Peyer's patch (tissue), 4 donors: ENCODE data around the gene GOLGA6L9.
"Not testable (repeated sequence)": the region's sequence is repeated elsewhere in the genome, so short reads cannot be mapped to it uniquely, and the experiment has no call there.

Experiments
- POLR2A ChIP-seq, 2 donors: fragments of 450-650 bp; IDR thresholded peaks; one replicate each; pipeline ENCODE4 v1.5.1; 2017; ENCODE audit warnings: antibody characterized with exemption in 2 of 2, mild to moderate bottlenecking in 2 of 2, moderate library complexity in 2 of 2
- TF ChIP-seq, protein P1 (sequence below), 6 experiments: fragments of 450-650 bp in 4 of 6; fragments of 200-600 bp in 2 of 6; sonication (generic) in 1 of 6; IDR thresholded peaks; one replicate each; pipeline ENCODE4 v1.5.1; 2017 to 2019; ENCODE audit warnings: antibody characterized with exemption in 6 of 6, mild to moderate bottlenecking in 3 of 6, moderate library complexity in 1 of 6

DNA sequence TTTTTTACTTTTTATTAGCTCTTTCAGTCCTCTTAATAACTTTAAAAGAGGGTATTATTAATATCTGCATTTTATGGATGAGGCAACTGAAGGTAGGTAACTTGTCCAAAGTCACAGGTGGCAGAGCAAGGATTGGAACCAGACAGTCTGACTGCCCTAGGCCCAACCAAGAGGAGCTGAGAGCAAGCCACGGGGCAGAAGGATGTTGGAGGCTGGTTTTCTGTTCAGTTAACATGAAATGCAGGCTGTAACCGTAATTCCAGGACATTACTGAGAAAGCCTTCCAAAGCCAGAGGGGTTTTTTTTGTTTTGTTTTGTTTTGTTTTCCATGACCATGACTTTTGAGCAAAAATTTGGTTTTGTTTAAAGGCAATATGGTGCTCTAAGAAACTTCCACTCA, 9.1 kb upstream of the GOLGA6L9 start:
- TF ChIP-seq, protein P1, sequence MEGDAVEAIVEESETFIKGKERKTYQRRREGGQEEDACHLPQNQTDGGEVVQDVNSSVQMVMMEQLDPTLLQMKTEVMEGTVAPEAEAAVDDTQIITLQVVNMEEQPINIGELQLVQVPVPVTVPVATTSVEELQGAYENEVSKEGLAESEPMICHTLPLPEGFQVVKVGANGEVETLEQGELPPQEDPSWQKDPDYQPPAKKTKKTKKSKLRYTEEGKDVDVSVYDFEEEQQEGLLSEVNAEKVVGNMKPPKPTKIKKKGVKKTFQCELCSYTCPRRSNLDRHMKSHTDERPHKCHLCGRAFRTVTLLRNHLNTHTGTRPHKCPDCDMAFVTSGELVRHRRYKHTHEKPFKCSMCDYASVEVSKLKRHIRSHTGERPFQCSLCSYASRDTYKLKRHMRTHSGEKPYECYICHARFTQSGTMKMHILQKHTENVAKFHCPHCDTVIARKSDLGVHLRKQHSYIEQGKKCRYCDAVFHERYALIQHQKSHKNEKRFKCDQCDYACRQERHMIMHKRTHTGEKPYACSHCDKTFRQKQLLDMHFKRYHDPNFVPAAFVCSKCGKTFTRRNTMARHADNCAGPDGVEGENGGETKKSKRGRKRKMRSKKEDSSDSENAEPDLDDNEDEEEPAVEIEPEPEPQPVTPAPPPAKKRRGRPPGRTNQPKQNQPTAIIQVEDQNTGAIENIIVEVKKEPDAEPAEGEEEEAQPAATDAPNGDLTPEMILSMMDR (IDR thresholded peaks at IDR 0.05), result not testable (repeated sequence)
- not testable (repeated sequence) for TF ChIP-seq POLR2A (IDR thresholded peaks at IDR 0.05)
